Fibroblast of lung (primary cell): Measurements from ENCODE around the gene NIT1. TPM values are rescaled to one million over a fixed set of nuclear protein-coding genes. Genes with fewer than 3 reads are reported as not detected.

Source experiments
- DNase-seq, 2 donors: peaks; one replicate each; pipeline versions ENCODE4 v3.0.0 to v3.0.0-alpha.2; 2010; ENCODE audit warnings: low read depth in 2 of 2
- H2AFZ ChIP-seq: 2 replicates; pipeline ENCODE4 v1.5.1; 2012; ENCODE audit warnings: low read length, control low read depth, inconsistent platforms
- H3K27ac ChIP-seq: 2 replicates; pipeline ENCODE4 v1.5.1; 2011; ENCODE audit warnings: low read length, control low read depth; ENCODE audit not compliant: insufficient read depth
- H3K27me3 ChIP-seq: 2 replicates; pipeline ENCODE4 v1.5.1; 2011; ENCODE audit warnings: mild to moderate bottlenecking, low read length; ENCODE audit not compliant: control insufficient read depth, insufficient read depth
- H3K36me3 ChIP-seq: 2 replicates; pipeline ENCODE4 v1.5.1; 2011; ENCODE audit warnings: low read length; ENCODE audit not compliant: control insufficient read depth, insufficient read depth
- H3K4me1 ChIP-seq: 2 replicates; pipeline ENCODE4 v1.5.1; 2011; ENCODE audit warnings: low read length; ENCODE audit not compliant: control insufficient read depth, insufficient read depth; ENCODE audit errors: extremely low read depth
- H3K4me2 ChIP-seq: 2 replicates; pipeline ENCODE4 v1.5.1; 2011; ENCODE audit warnings: low read length, control low read depth; ENCODE audit not compliant: insufficient read depth; ENCODE audit errors: extremely low read depth
- H3K4me3 ChIP-seq, 4 experiments: fragments of 200-600 bp in 1 of 4; sonication (generic) in 1 of 4; replicated peaks in 1 of 4; 2 replicates each; pipeline ENCODE4 v1.5.1; 2011 to 2016; ENCODE audit warnings: low read length in 4 of 4, low read depth in 3 of 4, mild to moderate bottlenecking in 3 of 4, control low read depth in 2 of 4, inconsistent platforms in 1 of 4, mixed read lengths in 1 of 4; ENCODE audit not compliant: insufficient read depth in 1 of 4; ENCODE audit errors: control extremely low read depth in 1 of 4
- H3K79me2 ChIP-seq: 2 replicates; pipeline ENCODE4 v1.5.1; 2012; ENCODE audit warnings: mild to moderate bottlenecking, low read length, inconsistent platforms; ENCODE audit not compliant: control insufficient read depth, insufficient read depth
- H3K9ac ChIP-seq: 2 replicates; pipeline ENCODE4 v1.5.1; 2011; ENCODE audit warnings: mild to moderate bottlenecking, low read length, control low read depth; ENCODE audit not compliant: insufficient read depth
- H3K9me3 ChIP-seq: 2 replicates; pipeline ENCODE4 v1.5.1; 2012; ENCODE audit warnings: low read depth, low read length; ENCODE audit not compliant: control insufficient read depth, insufficient read depth
- H4K20me1 ChIP-seq: 2 replicates; pipeline ENCODE4 v1.5.1; 2011; ENCODE audit warnings: low read length; ENCODE audit not compliant: control insufficient read depth, insufficient read depth; ENCODE audit errors: extremely low read depth
- EZH2 ChIP-seq: IDR thresholded peaks from 2 replicates; pipeline ENCODE4 v1.5.1; 2012; ENCODE audit warnings: low read length, control low read depth, mild to moderate bottlenecking; ENCODE audit errors: missing control alignments
- polyA plus RNA-seq, 2 donors: library from polyadenylated mRNA; depleted of rRNA in 1 of 2; stranded (reverse) in 1 of 2; unstranded in 1 of 2; fragments of >200 nt; gene quantifications; 2 replicates each; pipeline ENCODE4 v1.2.1, GENCODE V29; 2011 to 2012; ENCODE audit warnings: missing spikeins in 1 of 2
- total RNA-seq: library from RNA; depleted of rRNA; stranded (reverse); fragments of >200 nt; gene quantifications from 2 replicates; pipeline ENCODE4 v1.2.1, GENCODE V29; 2014
- TF ChIP-seq, protein P1 (sequence below), 2 donors: IDR thresholded peaks in 1 of 2; conservative IDR thresholded peaks in 1 of 2; 1 replicate in 1 of 2; 2 replicates in 1 of 2; pipeline ENCODE4 v1.5.1; 2011 to 2012; ENCODE audit warnings: low read length in 2 of 2, control low read depth in 1 of 2, inconsistent platforms in 1 of 2, low read depth in 1 of 2, mild to moderate bottlenecking in 1 of 2

NIT1 gene
- total and polyA plus RNA-seq, 2 donors (not counting 1 experiment from before 2014, with no cell fraction given) = 30.6 to 42.6 TPM

DNA sequence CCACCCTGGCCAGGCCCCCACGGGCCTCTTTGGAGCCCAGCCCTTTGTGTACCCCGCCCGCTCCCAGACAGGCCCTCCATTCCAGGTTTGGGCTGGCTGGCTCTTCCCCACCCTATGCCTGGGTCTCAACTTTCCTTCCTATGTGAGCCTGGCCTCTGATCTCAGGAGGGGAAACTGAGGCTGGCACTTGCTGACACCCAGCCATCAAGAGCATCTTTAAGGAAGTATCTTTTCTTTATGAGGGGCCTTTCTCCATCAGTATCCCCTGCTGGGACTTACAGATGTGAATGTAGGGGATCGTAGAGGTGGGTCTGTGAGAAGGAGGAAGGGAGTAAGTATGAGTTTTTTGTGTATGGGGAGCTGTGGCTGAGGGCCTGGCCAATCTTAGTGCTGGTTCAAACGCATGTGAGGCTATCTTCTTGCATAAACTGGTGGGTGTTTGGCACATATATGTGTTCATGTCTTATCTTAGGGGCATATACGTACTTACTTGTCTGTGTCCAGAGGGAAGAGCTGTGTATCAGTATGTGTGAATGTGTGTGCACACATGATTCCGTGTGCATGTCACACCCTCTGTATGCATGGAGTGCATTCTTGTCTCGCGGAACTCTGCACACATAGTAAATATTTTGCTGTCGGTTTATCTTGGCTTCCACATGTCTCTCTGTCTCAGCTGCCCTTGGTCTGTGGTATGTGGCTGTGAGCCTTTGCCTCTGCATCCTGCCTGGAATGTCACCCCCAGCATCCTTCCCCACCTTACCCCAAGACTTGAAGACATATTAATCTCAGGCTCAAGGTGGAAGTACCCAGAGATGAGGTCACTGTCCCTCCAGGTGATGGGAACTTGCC lies 33.9 kb upstream of the NIT1 start:
- Histone ChIP-seq H3K9me3 (no peaks in the 10 kb centered on the region), H3K4me1 (peaks cover 21% of the 10 kb centered on the region), H3K79me2 (no peaks in the 10 kb centered on the region), H2AFZ (peak overlapping the region; percentile 16), H3K9ac (peak overlapping the region; percentile 44), H3K36me3 (no peaks in the 10 kb centered on the region), H3K27me3 (no peaks in the 10 kb centered on the region), H4K20me1 (no peaks in the 10 kb centered on the region), H3K27ac (peak overlapping the region; percentile 67), H3K4me3 (no peak overlapping the region), H3K4me2 (no peak overlapping the region)
- TF ChIP-seq, protein P1, sequence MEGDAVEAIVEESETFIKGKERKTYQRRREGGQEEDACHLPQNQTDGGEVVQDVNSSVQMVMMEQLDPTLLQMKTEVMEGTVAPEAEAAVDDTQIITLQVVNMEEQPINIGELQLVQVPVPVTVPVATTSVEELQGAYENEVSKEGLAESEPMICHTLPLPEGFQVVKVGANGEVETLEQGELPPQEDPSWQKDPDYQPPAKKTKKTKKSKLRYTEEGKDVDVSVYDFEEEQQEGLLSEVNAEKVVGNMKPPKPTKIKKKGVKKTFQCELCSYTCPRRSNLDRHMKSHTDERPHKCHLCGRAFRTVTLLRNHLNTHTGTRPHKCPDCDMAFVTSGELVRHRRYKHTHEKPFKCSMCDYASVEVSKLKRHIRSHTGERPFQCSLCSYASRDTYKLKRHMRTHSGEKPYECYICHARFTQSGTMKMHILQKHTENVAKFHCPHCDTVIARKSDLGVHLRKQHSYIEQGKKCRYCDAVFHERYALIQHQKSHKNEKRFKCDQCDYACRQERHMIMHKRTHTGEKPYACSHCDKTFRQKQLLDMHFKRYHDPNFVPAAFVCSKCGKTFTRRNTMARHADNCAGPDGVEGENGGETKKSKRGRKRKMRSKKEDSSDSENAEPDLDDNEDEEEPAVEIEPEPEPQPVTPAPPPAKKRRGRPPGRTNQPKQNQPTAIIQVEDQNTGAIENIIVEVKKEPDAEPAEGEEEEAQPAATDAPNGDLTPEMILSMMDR (conservative IDR thresholded peaks at IDR 0.05 in 1 of 2, IDR thresholded peaks at IDR 0.05 in 1 of 2; ENCODE audit: low read depth in 1 of 2, low read length in 2 of 2) = no peak
- no peak for TF ChIP-seq EZH2
- peak; percentile 19 to 59 for DNase-seq

DNA sequence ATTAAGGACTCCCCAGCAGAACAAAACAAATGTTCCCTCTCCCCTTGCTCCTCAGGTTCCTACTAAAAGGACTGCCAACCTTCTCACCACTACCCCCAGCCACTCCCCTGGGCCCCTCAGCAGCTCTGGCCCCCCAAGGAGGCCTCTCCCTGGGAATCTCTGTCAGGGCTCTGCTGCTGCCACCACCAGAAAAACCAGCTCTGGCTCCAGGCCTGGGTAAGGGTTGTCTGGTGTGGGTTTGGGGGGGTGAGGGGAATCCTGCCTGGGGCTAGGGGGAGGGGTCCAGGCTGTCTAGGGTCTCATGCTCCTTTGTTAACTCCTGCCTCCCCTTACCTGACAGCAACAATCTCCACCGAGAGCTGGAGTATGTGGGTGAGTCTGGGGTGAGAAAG lies 33.3 kb upstream of the NIT1 start:
- Histone ChIP-seq H2AFZ (no peak overlapping the region), H3K4me1 (peaks cover 21% of the 10 kb centered on the region), H3K27ac (no peak overlapping the region), H3K27me3 (no peaks in the 10 kb centered on the region), H3K9ac (no peak overlapping the region), H4K20me1 (no peaks in the 10 kb centered on the region), H3K36me3 (no peaks in the 10 kb centered on the region), H3K4me3 (no peak overlapping the region), H3K9me3 (no peaks in the 10 kb centered on the region), H3K4me2 (no peak overlapping the region), H3K79me2 (no peaks in the 10 kb centered on the region)
- no peak for DNase-seq
- TF ChIP-seq EZH2 = no peak
- TF ChIP-seq, protein P1 (conservative IDR thresholded peaks at IDR 0.05 in 1 of 2, IDR thresholded peaks at IDR 0.05 in 1 of 2; ENCODE audit: low read depth in 1 of 2, low read length in 2 of 2) = no peak

DNA sequence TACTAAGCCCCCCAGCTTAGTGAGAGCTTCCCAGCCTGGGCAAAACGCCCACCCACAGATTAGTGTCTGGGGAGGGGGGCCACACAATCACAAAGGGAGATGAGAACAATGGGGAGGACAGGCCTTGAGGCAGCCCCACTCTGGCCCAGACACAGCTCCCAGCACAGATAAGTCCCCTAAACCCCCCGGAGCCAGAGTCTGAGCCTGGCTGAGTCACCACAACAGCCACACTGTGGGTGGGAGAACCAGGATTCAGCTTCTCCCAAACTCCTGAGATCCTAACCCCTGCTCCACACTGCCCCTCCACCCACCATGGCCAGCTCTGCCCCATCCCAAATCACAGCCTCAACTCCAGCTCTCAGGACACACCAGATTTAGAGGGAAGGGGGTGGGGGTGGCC lies 32.7 kb upstream of the NIT1 start:
- Histone ChIP-seq H3K4me2 (no peak overlapping the region), H3K9ac (no peak overlapping the region), H4K20me1 (no peaks in the 10 kb centered on the region), H3K4me3 (no peak overlapping the region), H3K27ac (no peak overlapping the region), H3K9me3 (no peaks in the 10 kb centered on the region), H3K4me1 (peaks cover 21% of the 10 kb centered on the region), H3K79me2 (no peaks in the 10 kb centered on the region), H3K36me3 (no peaks in the 10 kb centered on the region), H2AFZ (no peak overlapping the region), H3K27me3 (no peaks in the 10 kb centered on the region)
- TF ChIP-seq, protein P1 (conservative IDR thresholded peaks at IDR 0.05 in 1 of 2, IDR thresholded peaks at IDR 0.05 in 1 of 2; ENCODE audit: low read depth in 1 of 2, low read length in 2 of 2) = no peak
- TF ChIP-seq EZH2 = no peak
- peak in 1 of 2 donors; percentile 43 for DNase-seq
